T-helper 22 cell (primary cell): ENCODE data around the gene ZRANB1.

Experiments
- DNase-seq: peaks from one replicate; pipeline ENCODE4 v3.0.0-alpha.2; 2020; ENCODE audit warnings: low read depth

Gene ZRANB1

GRCh38 chr10:125005312-125006187 lies 63.6 kb downstream of the ZRANB1 start:
- DNase-seq, result no peak

GRCh38 chr10:125006188-125006680 lies 64.3 kb downstream of the ZRANB1 start:
- no peak for DNase-seq

GRCh38 chr10:125006921-125007426 lies 65.1 kb downstream of the ZRANB1 start:
- DNase-seq, result no peak

GRCh38 chr10:125007436-125007835 lies 65.5 kb downstream of the ZRANB1 start:
- DNase-seq, result no peak

GRCh38 chr10:125008689-125009638 lies 67.0 kb downstream of the ZRANB1 start:
- no peak for DNase-seq

GRCh38 chr10:125009661-125010161 lies 67.8 kb downstream of the ZRANB1 start:
- no peak for DNase-seq

- no peak for DNase-seq
Measured at GRCh38 chr10:125010362-125010761, 68.4 kb downstream of the ZRANB1 start.

- no peak for DNase-seq
Measured at GRCh38 chr10:125011171-125011925, 69.4 kb downstream of the ZRANB1 start.

- no peak for DNase-seq
Measured at GRCh38 chr10:125011926-125012705, 70.2 kb downstream of the ZRANB1 start.

- no peak for DNase-seq
Measured at GRCh38 chr10:125012851-125013528, 71.1 kb downstream of the ZRANB1 start.

- DNase-seq, result no peak
Measured at GRCh38 chr10:125013529-125013872, 71.6 kb downstream of the ZRANB1 start.

- no peak for DNase-seq
Measured at GRCh38 chr10:125014086-125014830, 72.3 kb downstream of the ZRANB1 start.

- no peak for DNase-seq
Measured at GRCh38 chr10:125014836-125015355, 73.0 kb downstream of the ZRANB1 start.

- no peak for DNase-seq
Measured at GRCh38 chr10:125015356-125015944, 73.5 kb downstream of the ZRANB1 start.

- no peak for DNase-seq
Measured at GRCh38 chr10:125016123-125016522, 74.2 kb downstream of the ZRANB1 start.

- no peak for DNase-seq
Measured at GRCh38 chr10:125016611-125017202, 74.8 kb downstream of the ZRANB1 start.

GRCh38 chr10:125017547-125018298 lies 75.8 kb downstream of the ZRANB1 start:
- no peak for DNase-seq
